ENCODE measurements around the gene FICD. TPM values are rescaled to one million over a fixed set of nuclear protein-coding genes. Genes with fewer than 3 reads are reported as not detected.

Gene FICD
- polyA plus RNA-seq, 1 donor, result 1.9 TPM

DNA sequence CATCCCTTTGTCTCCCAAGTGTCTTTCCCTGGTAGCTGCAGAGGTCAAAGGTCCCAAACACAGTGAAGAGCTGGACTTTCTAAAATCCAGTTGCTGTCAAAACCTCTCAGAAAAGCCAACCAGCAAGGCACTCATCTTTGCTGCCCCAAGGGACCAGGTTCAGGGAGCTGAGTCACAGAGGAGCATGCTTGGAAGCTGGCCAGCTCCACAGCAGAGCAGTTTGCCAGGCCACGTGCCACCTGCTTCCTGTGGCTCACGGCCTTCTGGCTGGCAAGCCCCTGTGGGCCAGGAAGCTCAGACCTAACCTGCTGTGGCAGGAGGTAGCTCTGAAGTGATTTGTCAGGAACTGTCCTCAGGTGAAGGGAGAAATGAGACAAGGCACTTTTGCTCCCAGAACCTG lies 50.9 kb downstream of the FICD start:
- no peak for DNase-seq (ENCODE audit: low read depth)

GRCh38 chr12:108566452-108566851 lies 51.4 kb downstream of the FICD start:
- DNase-seq (ENCODE audit: low read depth), result no peak

DNA sequence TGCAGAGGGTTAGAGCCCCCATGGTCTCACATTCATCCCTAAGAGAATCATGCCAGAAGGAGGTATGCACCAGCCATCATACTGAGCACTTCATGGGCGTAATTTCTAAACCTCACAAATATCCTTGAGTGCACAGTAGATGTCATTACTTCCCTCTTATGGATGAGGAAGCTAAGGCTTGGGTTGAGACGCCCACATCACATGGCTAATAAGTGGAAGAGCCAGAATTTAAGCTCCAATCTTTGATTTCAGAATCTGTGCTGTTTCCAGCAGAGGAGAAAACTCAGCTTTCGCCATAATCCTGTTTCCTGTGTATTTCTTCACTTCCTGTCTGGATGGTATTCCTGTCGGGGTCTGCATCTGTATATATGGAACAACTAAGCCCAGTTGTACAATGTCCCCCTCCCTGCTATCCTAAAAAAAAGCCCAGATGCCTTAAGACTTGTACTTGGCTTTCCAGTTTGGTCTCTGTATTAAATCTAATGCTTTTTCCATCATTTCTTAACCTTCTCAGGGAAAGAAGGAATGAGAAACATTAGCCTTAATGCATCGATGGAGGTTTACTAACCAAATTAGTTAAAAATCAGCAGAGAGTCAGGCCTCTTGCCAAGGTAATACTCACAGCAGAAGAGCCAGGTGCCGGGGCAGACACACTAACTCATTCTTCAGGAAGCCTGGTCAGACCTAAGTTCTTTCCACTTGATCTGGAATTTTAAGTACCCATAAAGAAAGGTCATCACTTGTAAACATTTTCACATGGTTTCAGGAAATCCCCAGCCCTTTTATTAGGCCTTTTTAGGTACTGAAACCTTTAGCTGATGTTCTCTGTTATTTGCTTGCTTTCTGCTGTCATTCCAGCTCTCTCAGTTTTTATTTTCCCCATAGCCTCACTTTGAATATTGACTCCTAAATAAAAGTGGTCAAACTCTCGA lies 52.6 kb downstream of the FICD start:
- no peak for DNase-seq (ENCODE audit: low read depth)

DNA sequence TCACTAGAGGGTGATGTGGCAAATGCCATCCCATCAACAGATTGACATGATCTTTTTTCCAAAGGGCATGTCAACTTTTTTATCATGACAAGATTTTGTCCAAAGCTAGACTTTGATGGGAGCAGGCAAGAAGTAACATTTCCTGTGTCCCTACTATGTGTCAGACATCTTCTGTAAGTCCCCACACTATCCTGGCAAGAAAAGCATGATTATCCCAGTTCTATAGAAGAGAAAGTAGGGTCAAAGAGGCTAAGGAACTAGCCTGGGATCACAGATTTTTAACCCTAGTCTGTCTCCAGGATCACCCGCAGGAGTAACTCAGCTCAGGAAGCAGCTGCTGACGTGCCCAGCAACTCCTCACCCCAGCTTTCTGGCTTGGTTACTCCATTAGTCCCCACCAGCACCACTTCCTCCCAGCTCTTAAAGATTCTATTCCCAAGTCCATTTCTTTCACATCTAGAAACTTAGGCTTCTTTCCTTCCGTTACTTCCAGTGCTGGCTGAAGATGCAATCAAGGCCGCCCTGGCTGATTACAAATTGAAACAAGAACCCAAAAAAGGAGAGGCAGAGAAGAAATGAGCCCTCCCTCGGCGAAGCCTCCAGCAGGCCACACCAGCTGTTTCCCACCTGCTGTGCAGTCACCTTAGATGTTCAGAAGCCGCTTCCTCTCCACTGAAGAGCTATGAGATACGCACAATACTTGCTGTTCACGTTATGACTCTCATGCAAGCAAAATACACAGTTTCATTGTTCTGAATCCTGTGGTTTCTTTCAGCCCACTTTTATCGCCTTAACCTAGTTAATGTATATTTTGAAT lies 53.5 kb downstream of the FICD start:
- DNase-seq (ENCODE audit: low read depth), result no peak

Other genes with a start within 250 kb of the FICD start
- gene CMKLR1, start 176.0 kb upstream of the FICD start, polyA plus RNA-seq (ENCODE audit: insufficient read length), result 2.6 TPM
- 31.9 TPM for gene SART3, start 45.9 kb downstream of the FICD start, polyA plus RNA-seq (ENCODE audit: insufficient read length)
- gene ISCU, start 47.3 kb downstream of the FICD start, polyA plus RNA-seq (ENCODE audit: insufficient read length), result 98.7 TPM
- 30.2 TPM for gene TMEM119, start 82.8 kb downstream of the FICD start, polyA plus RNA-seq (ENCODE audit: insufficient read length)
- gene SELPLG, start 118.6 kb downstream of the FICD start, polyA plus RNA-seq (ENCODE audit: insufficient read length), result 3.8 TPM
- 71.6 TPM for gene CORO1C, start 216.2 kb downstream of the FICD start, polyA plus RNA-seq (ENCODE audit: insufficient read length)

All from forelimb muscle (tissue), 1 donor.